ENCODE results near the gene PPP4R1. TPM values are rescaled to one million over a fixed set of nuclear protein-coding genes. Genes with fewer than 3 reads are reported as not detected.
A peak's percentile ranks its signal among the peaks of the same experiment; 100 is the strongest.

The PPP4R1 gene
- total RNA-seq, 6 donors from 2014 or later: 125 to 239 (median 189) TPM

DNA sequence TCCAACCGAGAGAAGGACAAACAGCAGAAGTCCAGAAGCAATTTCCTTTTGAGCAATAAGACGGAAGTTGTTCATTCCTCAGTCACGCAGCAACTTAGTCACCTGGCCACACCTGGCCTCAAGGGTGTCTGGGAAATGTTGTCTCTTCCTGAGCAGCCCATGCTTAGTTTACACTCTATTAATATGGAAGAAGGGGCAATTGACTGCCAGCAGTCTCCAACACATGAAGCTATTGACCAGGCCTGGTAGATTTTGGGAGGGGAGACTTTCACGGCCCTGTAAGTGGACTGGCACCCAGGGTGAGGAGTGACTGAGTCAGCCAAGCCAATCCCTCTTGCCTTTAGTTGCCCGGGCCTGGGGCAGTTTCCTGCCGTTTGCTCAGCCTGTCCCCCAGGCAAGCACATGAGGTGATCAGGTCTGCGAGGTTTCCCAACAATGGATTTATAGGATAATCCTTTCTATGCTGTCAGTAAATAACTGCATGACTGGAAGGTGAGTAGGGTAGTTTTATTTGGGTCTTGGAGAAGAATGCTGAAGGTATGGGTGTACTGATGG is 43.8 kb upstream of the PPP4R1 start:
- Histone ChIP-seq H3K36me3 (no peaks in the 10 kb centered on the region), H3K9me3 (no peaks in the 10 kb centered on the region), H3K27ac (peak overlapping the region in 1 of 4 donors; percentile 12), H3K4me1 (no peaks in the 10 kb centered on the region), H3K4me3 (no peak overlapping the region), H3K27me3 (no peaks in the 10 kb centered on the region)
- peak in 1 of 2 donors; percentile 52 for DNase-seq
- 81 to 84% methylated on average over 7 of the region's 7 CpGs for WGBS, 2 donors
- TF ChIP-seq POLR2A (IDR thresholded peaks at IDR 0.05): no peak
- no peak for TF ChIP-seq CTCF (IDR thresholded peaks at IDR 0.05)
- no peak for TF ChIP-seq POLR2AphosphoS5 (IDR thresholded peaks at IDR 0.05)
- TF ChIP-seq EP300 (IDR thresholded peaks at IDR 0.05): no peak
- no peak for ATAC-seq (ENCODE audit: low FRiP score in 2 of 2)

DNA sequence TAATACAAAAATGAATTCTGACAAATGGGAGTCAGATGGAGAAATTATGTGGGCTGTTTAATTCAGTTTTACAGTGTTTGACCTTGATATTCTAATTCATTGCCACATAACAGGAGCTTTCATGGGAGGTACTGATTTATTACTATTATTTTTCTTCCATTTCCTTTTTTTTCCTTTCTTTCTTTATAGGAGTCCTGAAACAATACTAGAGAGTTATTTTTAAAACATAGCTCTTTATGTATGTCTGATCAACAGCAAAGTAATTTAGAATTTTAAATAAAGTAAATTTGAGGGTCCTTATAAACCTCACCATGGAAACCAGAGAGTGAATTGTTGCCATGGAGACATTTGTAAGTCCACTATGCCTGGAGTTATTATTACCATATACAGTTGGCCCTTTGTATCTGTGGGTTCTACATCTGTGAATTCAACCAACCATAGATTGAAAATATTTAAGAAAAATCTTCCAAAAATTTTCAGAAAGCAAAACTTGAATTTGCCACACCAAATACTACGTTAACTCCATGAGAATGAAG is 40.9 kb upstream of the PPP4R1 start:
- H3K4me3 ChIP-seq: no peak overlapping the region
- H3K27ac ChIP-seq: no peak overlapping the region
- DNase-seq (no peak), ATAC-seq (ENCODE audit: low FRiP score in 2 of 2) (no peak)
- no peaks in the 10 kb centered on the region for H3K4me1 ChIP-seq
- 95 to 100% methylated on average over 1 of the region's 1 CpG for WGBS, 2 donors
- no peak for TF ChIP-seq CTCF (IDR thresholded peaks at IDR 0.05)
- no peak for TF ChIP-seq POLR2AphosphoS5 (IDR thresholded peaks at IDR 0.05)
- no peak for TF ChIP-seq EP300 (IDR thresholded peaks at IDR 0.05)
- no peak for TF ChIP-seq POLR2A (IDR thresholded peaks at IDR 0.05)
- H3K36me3 ChIP-seq: no peaks in the 10 kb centered on the region
- no peaks in the 10 kb centered on the region for H3K27me3 ChIP-seq
- H3K9me3 ChIP-seq: no peaks in the 10 kb centered on the region

GRCh38 chr18:9653390-9653789 is 39.0 kb upstream of the PPP4R1 start:
- no peak overlapping the region for H3K27ac ChIP-seq
- ATAC-seq (ENCODE audit: low FRiP score in 2 of 2) (no peak), DNase-seq (no peak)
- WGBS, 2 donors: 56 to 75% methylated on average over 4 to 5 of the region's 5 CpGs
- TF ChIP-seq POLR2AphosphoS5 (IDR thresholded peaks at IDR 0.05) (no peak), EP300 (IDR thresholded peaks at IDR 0.05) (no peak), CTCF (IDR thresholded peaks at IDR 0.05) (no peak), POLR2A (IDR thresholded peaks at IDR 0.05) (no peak)
- H3K36me3 ChIP-seq: no peaks in the 10 kb centered on the region
- no peaks in the 10 kb centered on the region for H3K27me3 ChIP-seq
- H3K4me1 ChIP-seq: no peaks in the 10 kb centered on the region
- H3K9me3 ChIP-seq: no peaks in the 10 kb centered on the region
- no peak overlapping the region for H3K4me3 ChIP-seq

DNA sequence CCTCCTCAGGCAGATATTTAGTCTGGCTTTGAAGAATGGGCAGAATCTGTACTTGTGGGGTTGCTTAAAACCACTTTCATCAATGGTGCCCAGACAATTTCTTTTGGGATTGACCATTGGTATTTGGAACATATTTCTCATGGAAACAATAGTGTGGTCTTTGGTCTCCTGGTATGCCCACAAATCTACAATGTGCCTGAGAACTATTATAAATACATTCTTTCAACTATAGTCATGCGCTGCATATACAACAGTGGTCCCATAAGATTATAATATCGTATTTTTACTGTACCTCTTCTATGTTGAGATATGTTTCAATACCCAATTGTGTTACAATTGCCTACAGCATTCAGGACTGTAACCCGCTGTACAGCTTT is 34.8 kb upstream of the PPP4R1 start:
- H3K9me3 ChIP-seq: no peaks in the 10 kb centered on the region
- DNase-seq (no peak), ATAC-seq (ENCODE audit: low FRiP score in 2 of 2) (no peak)
- TF ChIP-seq POLR2A (IDR thresholded peaks at IDR 0.05): no peak
- no peak for TF ChIP-seq CTCF (IDR thresholded peaks at IDR 0.05)
- no peak for TF ChIP-seq EP300 (IDR thresholded peaks at IDR 0.05)
- TF ChIP-seq POLR2AphosphoS5 (IDR thresholded peaks at IDR 0.05): no peak
- peaks cover 0 to 8% (median under 1%) of the 10 kb centered on the region in 4 donors for H3K4me1 ChIP-seq
- no peak overlapping the region for H3K4me3 ChIP-seq
- no peaks in the 10 kb centered on the region for H3K36me3 ChIP-seq
- no peaks in the 10 kb centered on the region for H3K27me3 ChIP-seq
- 96 to 98% methylated on average over 3 of the region's 3 CpGs for WGBS, 2 donors
- no peak overlapping the region for H3K27ac ChIP-seq

Measured in upper lobe of left lung (tissue), 6 donors.